ENCODE measurements around the gene ABCA3.
"Not testable (repeated sequence)": the region's sequence is repeated elsewhere in the genome, so short reads cannot be mapped to it uniquely, and the experiment has no call there.

The ABCA3 gene

DNA sequence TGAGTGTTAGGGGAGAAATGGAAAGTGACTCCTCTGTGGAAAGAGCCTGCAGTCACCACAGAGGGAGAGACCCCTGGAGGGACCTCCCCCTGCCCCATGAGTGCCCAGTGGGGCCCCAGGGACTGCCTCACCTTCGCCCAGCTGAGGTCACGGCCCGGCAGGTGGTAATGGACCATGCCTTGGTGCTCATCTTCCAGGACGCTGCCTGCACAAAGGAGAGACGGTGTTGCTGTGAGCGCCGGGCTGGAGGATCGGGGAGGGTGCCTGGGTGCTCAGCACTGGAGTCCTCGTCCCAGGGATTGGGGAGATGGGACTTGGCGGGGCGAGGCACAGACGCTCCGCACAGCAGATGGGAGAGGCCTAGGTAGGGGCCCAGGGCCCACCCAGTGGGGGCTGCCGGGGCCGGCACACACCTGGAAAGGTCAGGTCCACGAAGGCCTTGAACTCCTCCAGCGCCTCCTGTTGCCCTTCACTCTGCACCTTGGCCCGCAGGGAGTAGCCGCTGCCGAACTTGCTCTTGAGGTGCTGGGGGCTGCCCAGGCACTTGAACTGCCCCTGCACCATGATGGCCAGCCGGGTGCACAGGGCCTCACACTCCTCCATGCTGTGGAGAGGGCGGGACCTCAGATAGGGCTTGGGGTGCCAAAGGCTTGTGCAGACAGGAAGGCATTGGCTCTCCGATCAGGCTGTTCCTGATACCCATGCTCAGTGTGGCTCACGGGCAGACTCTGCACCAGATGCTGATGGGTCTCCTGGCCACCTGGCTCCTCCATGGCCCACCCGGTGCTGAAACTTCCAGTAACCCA, 62.9 kb downstream of the ABCA3 start:
- no peak for DNase-seq

DNA sequence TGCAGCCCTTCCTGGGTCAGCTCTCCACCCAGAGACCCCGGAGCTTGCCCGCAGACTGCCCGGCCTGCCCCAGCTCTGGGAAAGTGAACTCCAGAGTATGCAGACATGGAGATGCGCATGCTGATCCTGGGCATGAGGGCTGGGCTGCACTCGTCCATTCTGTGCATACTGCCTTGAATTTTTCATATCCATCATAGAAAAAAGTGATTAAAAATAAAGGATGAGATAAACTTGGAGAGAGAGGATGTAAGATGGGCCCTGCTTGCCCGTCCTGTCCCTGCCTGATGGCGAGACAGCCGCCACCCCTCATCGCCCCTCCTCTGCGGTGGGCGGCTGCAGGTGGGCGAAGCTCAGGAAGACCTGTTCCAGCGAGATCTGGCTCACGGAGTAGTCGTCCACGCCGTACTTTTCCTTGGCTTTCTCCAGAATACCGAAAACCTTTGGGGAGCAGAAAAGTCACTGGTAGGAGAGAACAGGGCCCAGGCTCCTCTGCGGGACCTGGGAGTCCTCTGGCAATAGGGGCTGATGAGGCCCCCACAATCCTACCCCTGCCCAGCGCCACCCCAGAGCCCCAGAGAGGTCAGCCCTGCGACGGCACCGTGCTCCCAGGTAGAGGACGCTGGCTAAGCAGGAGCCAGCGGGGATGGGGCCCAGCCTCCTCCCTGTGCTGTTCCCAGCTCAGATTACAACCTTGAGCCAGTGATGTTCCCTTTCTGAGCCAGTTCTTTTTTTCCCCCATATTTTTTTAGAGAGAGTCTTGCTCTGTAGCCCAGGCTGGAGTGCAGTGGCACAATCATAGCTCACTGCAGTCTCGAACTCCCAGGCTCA, 63.9 kb downstream of the ABCA3 start:
- DNase-seq, result no peak

DNA sequence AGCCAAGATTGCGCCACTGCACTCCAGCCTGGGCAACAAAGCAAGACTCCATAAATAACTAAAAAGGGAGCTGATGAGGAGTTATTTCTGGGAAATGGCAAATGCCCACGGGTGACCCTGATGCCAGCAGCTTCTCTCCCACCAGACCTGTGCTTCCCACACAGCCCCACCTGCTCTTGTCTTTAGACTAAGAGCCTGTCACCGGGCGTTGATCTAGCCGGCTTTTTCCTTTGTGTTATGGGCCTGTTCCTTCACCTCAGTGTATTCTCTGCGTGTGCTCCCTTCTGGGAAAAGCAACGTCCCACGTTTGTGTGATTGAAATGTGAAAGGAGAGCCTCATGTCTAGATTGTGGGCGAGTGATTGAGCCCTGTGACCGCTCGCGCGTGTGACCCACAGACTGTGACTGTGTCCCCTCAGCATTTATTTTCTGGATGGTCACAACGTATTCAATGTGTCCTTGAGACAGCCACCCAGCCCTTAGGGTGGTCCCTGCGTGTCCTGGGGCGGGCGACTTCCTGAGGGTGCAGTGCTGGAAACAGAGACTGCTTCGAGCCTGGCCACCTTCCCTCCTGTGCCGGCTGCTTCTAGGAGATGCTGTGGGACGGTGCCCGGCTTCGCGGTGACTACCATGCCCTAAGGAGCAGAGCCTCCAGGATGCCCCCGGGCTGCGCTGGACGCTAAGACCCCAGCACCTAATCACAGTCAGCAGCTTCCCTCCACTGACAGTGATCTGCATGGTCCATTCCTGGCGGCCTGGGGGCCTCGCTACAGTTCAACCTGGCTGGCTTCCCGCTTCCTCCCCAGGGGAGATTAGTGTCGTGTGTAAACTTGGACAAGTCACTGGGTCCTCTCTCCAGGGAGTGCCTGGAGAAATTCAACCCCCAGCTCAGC, 64.8 kb downstream of the ABCA3 start:
- DNase-seq, result no peak

DNA sequence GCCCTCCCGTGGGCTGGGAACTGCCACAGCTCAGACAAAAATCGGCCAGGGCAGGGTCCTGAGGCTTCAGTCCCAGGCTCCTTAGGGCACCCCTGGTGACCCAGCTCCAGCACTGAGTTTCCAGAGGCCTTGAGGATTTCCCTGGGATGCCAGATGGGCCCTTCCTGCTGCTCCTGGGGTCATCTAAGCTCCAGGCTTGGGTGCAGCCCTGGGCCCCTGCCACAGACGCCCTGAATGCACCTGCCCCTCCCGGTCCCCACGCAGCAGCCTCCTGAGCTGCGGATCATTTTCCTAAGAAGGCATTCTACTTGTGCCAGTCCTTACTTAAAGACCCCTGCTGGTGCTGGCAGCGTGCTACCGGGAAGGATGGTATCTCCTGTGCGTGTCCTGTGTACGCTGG, 66.6 kb downstream of the ABCA3 start:
- no peak for DNase-seq

DNA sequence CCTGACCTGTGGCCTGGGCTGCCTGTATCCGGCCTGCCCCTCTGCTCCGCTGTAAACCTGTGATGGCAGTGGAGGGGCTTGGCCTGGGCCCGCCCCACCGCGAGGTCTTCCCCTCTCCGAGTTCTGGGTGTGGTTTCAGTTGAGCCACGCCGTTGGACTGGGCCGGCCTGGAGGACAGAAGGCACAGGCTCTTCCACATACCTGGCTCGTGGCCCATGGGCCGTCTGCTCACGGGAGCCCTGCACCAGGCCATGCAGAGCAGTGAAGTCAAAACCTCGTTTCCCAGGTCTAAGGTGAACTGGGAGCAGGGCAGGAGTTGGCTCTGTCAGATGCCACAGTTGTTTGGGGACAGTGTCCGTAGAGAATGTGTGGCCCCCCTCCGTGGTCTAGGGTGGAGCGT, 67.0 kb downstream of the ABCA3 start:
- no peak for DNase-seq

DNA sequence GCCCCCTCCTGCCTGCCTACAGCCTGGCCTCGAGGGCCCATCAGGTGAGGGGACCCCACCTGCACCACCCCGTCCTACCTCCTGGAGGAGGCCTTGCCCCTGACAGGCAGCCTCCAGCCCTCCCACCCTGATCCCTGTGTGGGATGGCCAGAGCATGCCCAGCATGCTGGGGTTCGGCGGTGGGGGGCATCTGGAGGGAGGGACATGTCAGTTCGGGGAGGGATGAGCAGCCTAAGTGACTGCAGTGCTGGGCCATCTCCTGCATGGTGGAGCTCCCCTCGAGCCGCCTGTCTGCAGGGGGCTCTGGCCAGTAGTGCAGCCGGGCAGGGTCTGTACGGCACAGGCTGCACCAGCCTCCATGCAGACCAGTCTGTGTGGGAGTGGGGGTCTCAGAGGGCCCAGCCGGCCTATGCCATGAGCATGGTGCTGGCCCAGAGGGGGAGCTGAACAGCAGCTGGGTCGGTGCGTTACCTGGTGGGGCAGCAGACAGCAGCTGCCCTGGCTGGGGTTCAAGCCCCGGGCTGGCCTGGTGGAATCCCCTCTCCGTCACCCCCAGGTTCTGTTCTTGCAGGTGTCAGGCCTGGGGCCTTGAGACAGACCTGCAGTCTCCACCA, 68.6 kb downstream of the ABCA3 start:
- no peak for DNase-seq

DNA sequence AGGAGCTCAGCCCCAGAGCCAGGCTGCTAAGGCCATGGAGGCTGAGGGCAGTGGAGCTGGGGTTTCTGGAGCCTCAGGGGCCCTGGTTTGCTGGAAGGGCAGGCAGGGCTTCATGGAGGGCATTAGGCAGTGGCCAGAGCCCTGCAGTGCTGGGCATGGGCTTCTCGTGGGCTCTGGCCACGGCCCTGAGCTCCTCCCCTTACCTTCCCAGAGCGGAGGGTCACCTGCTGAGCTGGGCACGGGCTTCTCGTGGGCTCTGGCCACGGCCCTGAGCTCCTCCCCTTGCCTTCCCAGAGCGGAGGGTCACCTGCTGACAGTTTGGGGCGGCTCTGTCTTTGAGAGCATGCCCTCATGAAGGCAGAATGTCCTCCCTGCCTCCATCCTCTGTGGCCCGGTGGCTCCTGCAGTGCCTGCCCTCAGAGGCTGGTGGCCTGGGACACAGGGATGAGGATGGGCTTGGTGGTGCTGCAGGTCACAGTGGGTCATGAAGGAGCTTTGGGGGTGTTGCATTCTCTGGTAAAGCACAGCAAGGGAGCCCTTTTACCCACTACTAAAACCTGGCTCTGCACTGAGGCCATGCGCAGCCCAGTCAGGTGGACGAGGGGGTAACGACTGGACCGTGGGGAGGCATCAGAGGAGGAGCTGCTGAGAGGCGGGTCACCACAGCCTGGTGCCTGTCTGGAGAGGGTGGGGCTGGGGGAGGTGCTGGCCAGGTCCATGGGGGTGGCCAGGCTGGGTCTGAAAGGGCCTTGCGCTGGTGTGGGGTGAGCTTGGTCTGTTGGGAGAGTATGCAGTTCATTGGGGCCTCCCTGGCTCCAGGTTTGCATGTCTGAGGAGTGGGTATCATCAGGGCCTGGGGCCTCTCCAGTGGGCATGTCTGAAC, 69.7 kb downstream of the ABCA3 start:
- no peak for DNase-seq

- no peak for DNase-seq
Observed at GRCh38 chr16:2270070-2270462, 70.5 kb downstream of the ABCA3 start.

DNA sequence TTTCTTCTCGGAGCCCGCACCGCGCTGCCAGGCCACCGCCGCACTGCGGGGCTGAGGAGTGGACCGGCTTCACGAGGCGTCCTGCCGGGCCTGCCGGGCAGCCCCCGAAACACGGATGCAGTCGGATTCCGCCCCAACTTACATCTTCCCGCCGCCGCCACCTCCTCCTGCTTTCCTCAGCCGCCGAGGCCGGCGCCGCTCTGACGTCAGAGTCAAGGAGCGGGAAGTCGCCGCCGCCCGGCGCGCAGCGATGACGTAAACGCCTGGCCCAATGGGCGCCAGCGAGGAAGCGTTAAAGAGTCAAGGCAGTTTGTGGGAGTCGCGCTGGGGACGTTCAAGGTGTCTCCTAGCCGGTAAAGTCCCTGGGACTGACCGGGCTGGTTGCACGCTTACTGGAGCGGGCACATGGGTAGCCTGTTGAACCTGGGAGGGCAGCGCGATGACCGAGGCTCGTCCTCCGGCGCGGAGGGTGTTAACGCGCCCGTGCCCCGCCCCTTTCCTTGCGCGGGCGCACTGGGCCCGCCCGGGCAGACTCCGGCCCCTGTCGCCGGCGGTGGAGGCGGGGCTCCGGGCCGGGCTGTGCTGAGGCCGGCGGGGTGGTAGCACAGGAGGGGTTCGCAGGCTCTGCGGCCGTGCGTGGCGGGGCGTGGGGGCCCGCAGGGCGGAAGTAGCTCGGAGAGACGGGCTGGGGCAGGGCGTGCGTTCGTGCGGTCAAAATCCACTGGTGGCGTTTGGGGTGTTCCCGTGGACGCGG, 72.4 kb downstream of the ABCA3 start, which contains the start of gene RNPS1:
RNPS1 (minus strand) TSS at position 214 of the 754 bp plus-strand sequence. CDS start 3,483 bp downstream, outside the sequence.
- DNase-seq, result peak; percentile 91

GRCh38 chr16:2267505-2267912, 73.0 kb downstream of the ABCA3 start:
- DNase-seq, result peak; percentile 77

- not testable (repeated sequence) for DNase-seq
Observed at GRCh38 chr16:2266887-2267286, 73.6 kb downstream of the ABCA3 start.

DNA sequence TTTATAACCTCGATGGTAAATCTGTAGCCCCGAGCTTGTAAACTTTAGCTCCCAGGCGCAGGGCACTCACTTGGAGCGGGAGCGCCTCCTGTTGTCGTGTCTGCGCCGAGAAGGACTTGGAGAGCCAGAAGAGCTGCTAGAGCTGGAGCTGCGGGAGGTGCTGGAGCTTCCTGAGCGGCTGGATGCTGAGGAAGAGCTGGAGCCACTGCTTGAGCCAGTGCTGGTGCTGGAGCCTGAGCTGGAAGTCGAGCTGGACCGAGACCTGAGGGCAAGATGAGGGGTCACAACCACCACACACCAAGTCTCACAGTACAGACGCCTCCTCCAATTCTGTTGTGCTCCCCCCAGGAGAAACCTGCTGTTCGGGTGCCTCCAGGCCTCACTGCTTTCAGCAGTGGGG, 77.5 kb downstream of the ABCA3 start:
- not testable (repeated sequence) for DNase-seq

DNA sequence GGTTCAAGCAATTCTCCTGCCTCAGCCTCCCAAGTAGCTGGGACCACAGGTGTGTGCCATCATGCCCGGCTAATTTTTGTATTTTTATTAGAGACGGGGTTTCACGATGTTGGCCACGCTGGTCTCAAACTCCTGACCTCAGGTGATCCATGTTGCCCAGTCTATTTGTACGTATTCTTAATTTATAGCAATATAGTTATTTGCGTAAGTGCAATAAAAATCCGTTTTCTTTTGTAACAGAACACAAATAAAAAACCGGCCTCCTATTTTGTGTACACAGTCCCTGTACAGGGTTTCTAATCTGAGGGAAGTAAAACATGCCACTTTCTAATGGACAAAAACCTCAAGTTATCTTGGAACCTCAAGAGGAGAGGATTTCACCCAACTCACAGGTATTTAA, 80.3 kb downstream of the ABCA3 start:
- no peak for DNase-seq

DNA sequence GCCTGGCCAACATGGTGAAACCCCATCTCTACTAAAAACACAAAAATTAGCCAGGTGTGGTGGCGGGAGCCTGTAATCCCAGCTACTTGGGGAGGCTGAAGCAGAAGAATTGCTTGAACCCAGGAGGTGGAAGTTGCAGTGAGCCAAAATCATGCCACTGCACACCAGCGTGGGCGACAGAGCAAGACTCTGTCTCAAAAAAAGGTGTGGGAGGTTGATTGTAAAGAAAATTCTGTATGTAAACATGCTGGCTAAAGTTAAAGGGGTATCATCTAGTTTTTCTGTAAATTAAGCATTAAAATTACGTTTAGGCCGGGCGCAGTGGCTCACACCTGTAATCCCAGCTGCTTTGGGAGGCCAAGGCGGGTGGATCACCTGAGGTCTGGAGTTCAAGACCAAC, 82.0 kb downstream of the ABCA3 start:
- DNase-seq, result not testable (repeated sequence)

- DNase-seq, result no peak
Observed at GRCh38 chr16:2257726-2258125, 82.8 kb downstream of the ABCA3 start.

DNA sequence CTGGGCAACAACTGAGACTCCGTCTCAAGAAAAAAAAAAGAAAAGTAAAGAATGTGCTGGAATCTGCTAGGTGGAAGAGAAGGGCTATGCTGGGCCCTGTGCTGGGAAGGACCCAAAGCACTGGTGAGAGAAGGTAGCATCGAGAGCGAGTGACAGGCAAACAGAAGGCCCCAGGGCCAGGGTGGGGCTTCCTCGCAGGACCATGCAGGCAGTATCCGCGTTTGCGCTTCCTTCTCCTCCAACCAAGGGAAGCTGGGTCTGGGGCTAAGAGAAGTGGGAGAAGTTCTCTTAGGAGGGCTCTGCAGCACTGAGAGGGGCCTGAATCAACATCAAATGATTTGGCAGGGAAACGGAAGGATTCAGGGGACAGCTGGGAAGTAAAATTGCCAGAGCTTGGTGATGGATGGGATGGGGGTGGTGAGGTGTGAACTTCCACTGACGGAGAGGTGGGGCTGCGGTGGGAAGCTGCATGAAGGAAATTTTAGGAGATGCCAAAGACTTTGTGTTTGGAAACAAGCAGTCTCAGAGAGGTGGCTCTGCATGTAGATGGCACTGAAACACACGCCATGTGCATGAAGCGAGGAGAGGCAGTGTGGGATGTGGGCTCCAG, 83.9 kb downstream of the ABCA3 start:
- no peak for DNase-seq

GRCh38 chr16:2253293-2253692, 87.2 kb downstream of the ABCA3 start:
- DNase-seq, result no peak

DNA sequence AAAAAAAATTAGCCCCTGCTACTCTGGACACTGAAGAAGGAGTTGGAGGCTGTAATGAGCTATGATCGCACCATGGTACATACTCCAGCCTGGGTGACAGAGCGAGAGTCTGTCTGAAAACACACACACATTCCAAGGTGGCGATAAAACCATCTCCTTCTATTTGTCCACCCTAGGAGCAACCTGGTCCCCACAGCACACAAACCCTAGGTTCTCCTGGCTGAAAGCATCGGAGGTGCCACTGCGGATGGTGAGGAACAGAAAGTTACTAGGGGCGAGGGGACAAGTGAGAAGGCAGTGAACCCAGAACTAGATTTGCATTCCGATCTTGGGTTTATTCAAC, 87.8 kb downstream of the ABCA3 start:
- no peak for DNase-seq

DNA sequence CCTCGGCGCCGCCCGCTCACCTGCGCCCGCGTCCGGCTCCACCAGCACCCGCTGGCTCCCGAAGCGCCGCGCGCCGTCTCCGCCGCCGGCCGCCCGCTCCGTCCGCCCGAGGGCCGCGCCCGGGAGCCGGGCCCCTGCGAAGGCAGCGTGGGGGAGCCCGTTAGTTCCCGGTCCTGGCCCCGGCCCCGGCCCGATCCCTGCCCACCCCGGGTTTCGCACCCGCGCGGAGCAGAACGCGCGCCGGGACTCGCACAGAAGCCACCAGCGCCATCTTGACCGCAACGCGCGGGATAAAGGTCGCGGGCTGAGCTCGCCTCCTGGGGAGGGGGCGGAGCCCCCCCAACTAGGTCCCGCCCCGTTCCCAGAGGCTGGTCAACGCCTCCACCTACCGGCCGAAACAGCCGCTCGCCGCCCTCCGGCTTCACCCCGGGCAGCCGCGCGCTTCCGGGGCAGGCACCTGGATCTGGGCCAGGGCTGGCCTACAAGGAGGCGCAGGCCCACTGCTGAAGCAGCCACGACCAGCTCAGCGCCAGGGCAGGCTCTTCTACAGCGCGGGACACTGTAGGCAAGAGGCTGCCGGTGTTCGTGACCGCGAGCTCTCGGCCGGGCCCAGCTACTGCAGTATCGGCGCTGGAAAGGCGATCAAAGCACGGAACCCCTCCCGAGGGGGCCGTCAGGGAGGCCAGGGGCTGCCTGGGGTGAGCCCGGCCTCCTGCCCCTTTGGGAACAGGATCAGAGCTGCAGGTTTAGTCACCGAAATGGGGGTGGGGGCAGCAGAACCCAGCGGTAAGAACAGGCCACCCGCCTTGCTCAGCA, 89.0 kb downstream of the ABCA3 start, which contains the start of gene ECI1:
ECI1 (minus strand) TSS at position 292 of the 816 bp plus-strand sequence; CDS start at position 271, 21 bp downstream.
- peak; percentile 85 for DNase-seq

Measured in kidney glomerular epithelial cell (primary cell).